CD14-positive monocyte (primary cell): ENCODE measurements around the gene CDH22. TPM values are rescaled to one million over a fixed set of nuclear protein-coding genes. Genes with fewer than 3 reads are reported as not detected.

Experiments
- DNase-seq, 3 donors: peaks; one replicate each; pipeline ENCODE4 v3.0.0-alpha.2; 2011 to 2022
- H2AFZ ChIP-seq: 2 replicates; pipeline ENCODE4 v1.6.0; 2012; ENCODE audit warnings: mild to moderate bottlenecking, low read depth, low read length, inconsistent platforms; ENCODE audit not compliant: insufficient read depth, poor library complexity, severe bottlenecking
- H3K27ac ChIP-seq, 2 donors: 1 replicate in 1 of 2; 2 replicates in 1 of 2; pipeline ENCODE4 v1.5.1; 2012 to 2013; ENCODE audit warnings: low read length in 2 of 2, control low read depth in 1 of 2, inconsistent platforms in 1 of 2, low read depth in 1 of 2, mild to moderate bottlenecking in 1 of 2
- H3K27me3 ChIP-seq, 2 donors: one replicate each; pipeline versions ENCODE4 v1.6.0 to v1.6.1; 2011 to 2013; ENCODE audit warnings: low read length in 2 of 2; ENCODE audit not compliant: control insufficient read depth in 2 of 2, insufficient read depth in 2 of 2
- H3K36me3 ChIP-seq, 2 donors: replicated peaks in 1 of 2; 1 replicate in 1 of 2; 2 replicates in 1 of 2; pipeline versions ENCODE4 v1.5.1 to v1.6.1; 2012 to 2013; ENCODE audit warnings: low read length in 2 of 2, control low read depth in 1 of 2, inconsistent platforms in 1 of 2, mild to moderate bottlenecking in 1 of 2; ENCODE audit not compliant: insufficient read depth in 2 of 2, control insufficient read depth in 1 of 2
- H3K4me1 ChIP-seq, 2 donors: 1 replicate in 1 of 2; 2 replicates in 1 of 2; pipeline versions ENCODE4 v1.5.1 to v1.6.1; 2012 to 2013; ENCODE audit warnings: low read length in 2 of 2, control low read depth in 1 of 2, inconsistent platforms in 1 of 2, mild to moderate bottlenecking in 1 of 2, moderate library complexity in 1 of 2; ENCODE audit not compliant: insufficient read depth in 2 of 2, control insufficient read depth in 1 of 2
- H3K4me2 ChIP-seq: replicated peaks from 2 replicates; pipeline ENCODE3; 2012; ENCODE audit warnings: low read length, moderate library complexity, mild to moderate bottlenecking; ENCODE audit not compliant: poor library complexity, severe bottlenecking; ENCODE audit errors: extremely low read depth
- H3K4me3 ChIP-seq, 3 experiments: fragments of 200-600 bp in 1 of 3; sonication (generic) in 1 of 3; replicated peaks in 1 of 3; 1 replicate in 2 of 3; 2 replicates in 1 of 3; pipeline ENCODE4 v1.5.1; 2011 to 2013; ENCODE audit warnings: low read length in 3 of 3, mild to moderate bottlenecking in 3 of 3, control low read depth in 2 of 3, low read depth in 2 of 3, inconsistent platforms in 1 of 3, moderate library complexity in 1 of 3
- H3K79me2 ChIP-seq: 2 replicates; pipeline ENCODE4 v1.6.0; 2012; ENCODE audit warnings: mild to moderate bottlenecking, control low read depth, inconsistent platforms, low read length, moderate library complexity; ENCODE audit not compliant: insufficient read depth
- H3K9ac ChIP-seq: 2 replicates; pipeline ENCODE4 v1.6.0; 2017; ENCODE audit warnings: low read length, mild to moderate bottlenecking; ENCODE audit not compliant: insufficient read depth, poor library complexity, severe bottlenecking
- H3K9me3 ChIP-seq, 2 donors: replicated peaks in 1 of 2; 1 replicate in 1 of 2; 2 replicates in 1 of 2; pipeline versions ENCODE4 v1.5.1 to v1.6.1; 2012 to 2013; ENCODE audit warnings: low read length in 2 of 2, control low read depth in 1 of 2; ENCODE audit not compliant: control insufficient read depth in 1 of 2, insufficient read depth in 1 of 2
- H4K20me1 ChIP-seq: 2 replicates; pipeline ENCODE4 v1.6.0; 2012; ENCODE audit warnings: mild to moderate bottlenecking, low read length, control low read depth, moderate library complexity; ENCODE audit not compliant: insufficient read depth
- H3K27ac Mint-ChIP-seq, 7 donors: one replicate each; pipeline ENCODE4 v1.8.0; 2020; ENCODE audit warnings: mild to moderate bottlenecking in 7 of 7, mixed read lengths in 7 of 7, moderate library complexity in 6 of 7, inconsistent platforms in 2 of 7
- H3K27me3 Mint-ChIP-seq, 3 donors: one replicate each; pipeline ENCODE4 v1.8.0; 2021 to 2022; ENCODE audit warnings: low read depth in 3 of 3, mild to moderate bottlenecking in 3 of 3, mixed read lengths in 3 of 3, moderate library complexity in 3 of 3, inconsistent platforms in 1 of 3
- H3K36me3 Mint-ChIP-seq, 2 donors: one replicate each; pipeline ENCODE4 v1.8.0; 2020; ENCODE audit warnings: mixed read lengths in 2 of 2, inconsistent platforms in 1 of 2, mild to moderate bottlenecking in 1 of 2
- H3K4me1 Mint-ChIP-seq: one replicate; pipeline ENCODE4 v1.8.0; 2020; ENCODE audit warnings: mild to moderate bottlenecking, mixed read lengths
- H3K4me3 Mint-ChIP-seq, 2 donors: one replicate each; pipeline ENCODE4 v1.8.0; 2020; ENCODE audit warnings: mild to moderate bottlenecking in 2 of 2, mixed read lengths in 2 of 2, moderate library complexity in 1 of 2
- H3K9me3 Mint-ChIP-seq, 7 donors: one replicate each; pipeline ENCODE4 v1.8.0; 2020 to 2022; ENCODE audit warnings: mixed read lengths in 7 of 7, mild to moderate bottlenecking in 6 of 7, moderate library complexity in 6 of 7, inconsistent platforms in 2 of 7
- CTCF ChIP-seq: fragments of 200-600 bp; IDR thresholded peaks from one replicate; pipeline ENCODE4 v1.8.0; 2022; ENCODE audit warnings: antibody characterized with exemption, mild to moderate bottlenecking
- WGBS: methylation state at CpG from one replicate; pipeline ENCODE4 v1.1.5; 2013; ENCODE audit warnings: missing lambda C conversion rate; ENCODE audit not compliant: insufficient coverage; 5-methylcytosine and 5-hydroxymethylcytosine counted together
- intact Hi-C, 2 donors: fragments of 100-400 bp; cut with micrococcal nuclease; formaldehyde crosslinking; loops; one replicate each; pipeline versions ENCODE4 v1.15.0 to v1.15.1; 2023
- polyA plus RNA-seq, 3 donors: library from polyadenylated mRNA; depleted of rRNA in 1 of 3; unstranded in 2 of 3; stranded (reverse) in 1 of 3; fragments of 300-500 nt in 2 of 3; fragments of >200 nt in 1 of 3; fragmentation: Illumina TruSeq in 2 of 3; gene quantifications; 1 replicate in 2 of 3; 2 replicates in 1 of 3; pipeline ENCODE4 v1.2.3, GENCODE V29; 2012 to 2021

Gene CDH22
- polyA plus RNA-seq, 3 donors, result not detected

DNA sequence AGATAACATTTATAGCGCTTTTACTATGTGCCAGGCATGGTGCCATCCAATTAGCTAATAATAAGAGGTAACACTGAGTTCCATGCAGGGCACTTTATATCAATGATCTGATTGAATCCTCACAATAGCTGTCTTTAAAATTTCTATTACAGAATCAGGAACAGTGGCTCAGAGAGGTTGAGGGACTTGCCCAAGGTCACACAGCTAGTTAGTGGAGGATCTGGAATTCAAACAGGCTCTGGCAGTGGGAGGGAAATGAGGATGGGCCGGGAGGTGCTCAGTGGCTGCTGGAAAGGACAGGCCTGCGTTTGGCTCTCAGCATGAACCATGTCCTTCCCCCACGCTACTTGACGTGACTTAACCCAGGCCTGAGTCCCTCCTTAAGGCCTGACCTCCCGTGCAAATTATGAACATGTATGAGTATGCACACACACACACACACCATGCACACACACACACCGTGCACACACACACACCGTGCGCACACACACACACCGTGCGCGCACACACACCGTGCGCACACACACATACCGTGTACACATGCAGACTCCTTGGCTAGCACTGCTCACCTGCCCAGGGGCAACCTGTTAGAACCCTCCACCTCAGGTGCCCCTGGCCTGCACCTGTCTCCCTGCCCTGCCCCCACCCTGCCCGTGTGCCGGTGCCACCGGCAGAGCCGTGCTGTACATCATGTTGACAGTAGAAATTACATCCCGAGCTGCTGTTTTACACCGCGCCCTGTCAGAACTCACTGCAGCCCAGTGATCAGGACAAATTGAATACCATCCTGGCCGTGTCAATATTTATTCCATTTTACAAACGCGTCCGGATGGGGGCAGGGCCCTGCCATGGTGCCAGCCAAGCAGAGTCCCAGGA lies 43.7 kb downstream of the CDH22 start:
- H3K79me2 ChIP-seq, result no peaks in the 10 kb centered on the region
- H3K27me3 ChIP-seq, result peaks cover 0 to 3% of the 10 kb centered on the region in 2 donors
- H3K4me2 ChIP-seq, result no peak overlapping the region
- no peak for TF ChIP-seq CTCF
- Mint-ChIP-seq H3K27me3 (peaks cover 15 to 31% (median 18%) of the 10 kb centered on the region in 3 donors), H3K27ac (no peak overlapping the region), H3K4me3 (no peak overlapping the region), H3K9me3 (peaks cover 0 to 4% (median 0%) of the 10 kb centered on the region in 7 donors), H3K36me3 (no peaks in the 10 kb centered on the region), H3K4me1 (peaks cover 6% of the 10 kb centered on the region)
- H3K4me3 ChIP-seq, result no peak overlapping the region
- H3K4me1 ChIP-seq, result no peaks in the 10 kb centered on the region
- no peak overlapping the region for H3K9ac ChIP-seq
- no peak for DNase-seq
- H3K27ac ChIP-seq, result no peak overlapping the region
- 86% methylated on average over 25 of the region's 26 CpGs for WGBS
- H3K36me3 ChIP-seq, result no peaks in the 10 kb centered on the region
- no peaks in the 10 kb centered on the region for H3K9me3 ChIP-seq
- no peak overlapping the region for H2AFZ ChIP-seq
- intact Hi-C loops, result no loop called here
- H4K20me1 ChIP-seq, result no peaks in the 10 kb centered on the region

GRCh38 chr20:46261456-46262253 lies 46.6 kb downstream of the CDH22 start:
- H3K9me3 Mint-ChIP-seq, result peaks cover 0 to 4% (median 0%) of the 10 kb centered on the region in 7 donors
- no peak for TF ChIP-seq CTCF
- H3K9me3 ChIP-seq, result no peaks in the 10 kb centered on the region
- H3K9ac ChIP-seq, result no peak overlapping the region
- H3K4me2 ChIP-seq, result no peak overlapping the region
- peaks cover 9 to 21% (median 21%) of the 10 kb centered on the region in 3 donors for H3K27me3 Mint-ChIP-seq
- no peak overlapping the region for H2AFZ ChIP-seq
- no peak overlapping the region for H3K27ac Mint-ChIP-seq
- no peaks in the 10 kb centered on the region for H3K36me3 ChIP-seq
- no peak overlapping the region for H3K27ac ChIP-seq
- peaks cover 0 to 2% of the 10 kb centered on the region in 2 donors for H3K27me3 ChIP-seq
- no peak for DNase-seq
- no peaks in the 10 kb centered on the region for H4K20me1 ChIP-seq
- H3K4me1 Mint-ChIP-seq, result peaks cover 6% of the 10 kb centered on the region
- no peak overlapping the region for H3K4me3 ChIP-seq
- H3K4me3 Mint-ChIP-seq, result no peak overlapping the region
- no peaks in the 10 kb centered on the region for H3K79me2 ChIP-seq
- no peaks in the 10 kb centered on the region for H3K36me3 Mint-ChIP-seq
- no peaks in the 10 kb centered on the region for H3K4me1 ChIP-seq
- intact Hi-C loops, result no loop called here
- 70% methylated on average over 5 of the region's 12 CpGs for WGBS
